ENCODE data around the gene DMD.

GRCh38 chrX:31714797-31715196 lies 1496.6 kb downstream of the DMD start:
- TF ChIP-seq CTCF (IDR thresholded peaks at IDR 0.05) (no peak), POLR2A (IDR thresholded peaks at IDR 0.05) (no peak), EP300 (IDR thresholded peaks at IDR 0.05) (no peak)

Measured in ovary (tissue), 3 donors.